ENCODE measurements around the gene HSPA9.

The HSPA9 gene

DNA sequence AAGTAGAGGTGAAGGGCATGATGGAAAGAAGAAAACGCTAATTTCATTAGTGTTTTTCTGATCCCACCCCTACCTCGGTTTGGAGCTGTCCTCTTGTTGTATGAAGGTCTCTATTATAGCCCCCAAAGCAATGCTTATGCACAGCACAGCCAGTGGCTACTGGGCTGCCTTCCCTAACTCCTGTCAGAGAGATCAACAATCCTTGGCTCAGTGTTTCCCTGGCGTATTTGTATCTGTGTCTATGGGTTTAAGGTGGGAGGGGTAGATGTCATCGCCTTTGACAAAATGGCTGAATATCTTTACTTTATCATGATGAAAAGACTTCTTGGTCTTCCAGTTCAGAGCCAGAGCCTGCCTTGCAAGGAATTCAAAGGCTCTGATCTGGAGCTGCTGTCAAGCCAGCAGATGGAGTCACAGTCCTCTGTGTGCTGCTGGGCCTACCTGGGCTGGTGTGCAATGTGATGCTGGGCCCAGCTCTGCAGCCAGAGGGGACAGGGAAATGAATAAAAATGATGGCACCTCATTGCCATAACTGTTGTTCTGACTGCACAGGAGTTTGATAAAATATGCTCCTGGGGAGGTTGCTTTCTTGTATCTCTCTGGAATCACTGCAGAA lies 20.1 kb upstream of the HSPA9 start:
- DNase-seq (ENCODE audit: low spot score) (no peak), FAIRE-seq (no peak)

DNA sequence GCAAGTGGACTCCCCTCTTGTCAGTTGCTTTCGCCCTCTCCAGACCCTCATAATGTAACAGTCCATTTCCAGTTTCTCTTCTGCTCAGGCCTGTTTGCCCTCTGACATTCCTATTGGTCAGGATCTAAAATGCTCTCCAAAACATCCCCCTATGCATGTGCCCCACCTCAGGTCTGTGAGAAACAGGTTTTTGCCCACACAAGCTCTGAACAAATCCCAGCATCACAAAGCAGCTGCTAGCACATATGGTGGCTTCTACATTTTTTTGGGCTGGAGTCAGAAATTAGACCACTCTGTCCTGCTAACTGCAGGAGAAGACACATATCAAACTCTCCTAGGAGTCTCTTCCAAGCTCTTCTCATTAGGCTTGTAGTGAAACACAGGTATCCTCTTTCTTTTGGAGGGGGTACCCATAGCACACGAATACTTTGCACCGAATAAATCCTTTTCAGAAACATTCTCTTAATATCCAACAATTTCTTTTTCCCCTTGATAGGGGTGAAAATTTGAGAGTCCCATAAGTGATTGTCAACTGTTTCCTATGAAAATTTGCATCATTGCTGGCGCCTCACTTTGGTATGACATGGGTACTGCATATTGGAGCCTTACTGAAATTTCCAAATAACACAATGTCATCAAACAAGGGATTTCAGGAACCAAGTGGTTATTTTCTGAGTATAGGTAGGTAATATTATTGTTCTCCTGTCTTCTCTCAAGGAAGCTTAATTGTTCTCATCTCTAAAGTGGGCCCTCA lies 19.3 kb upstream of the HSPA9 start:
- no peak for FAIRE-seq
- no peak for DNase-seq (ENCODE audit: low spot score)

DNA sequence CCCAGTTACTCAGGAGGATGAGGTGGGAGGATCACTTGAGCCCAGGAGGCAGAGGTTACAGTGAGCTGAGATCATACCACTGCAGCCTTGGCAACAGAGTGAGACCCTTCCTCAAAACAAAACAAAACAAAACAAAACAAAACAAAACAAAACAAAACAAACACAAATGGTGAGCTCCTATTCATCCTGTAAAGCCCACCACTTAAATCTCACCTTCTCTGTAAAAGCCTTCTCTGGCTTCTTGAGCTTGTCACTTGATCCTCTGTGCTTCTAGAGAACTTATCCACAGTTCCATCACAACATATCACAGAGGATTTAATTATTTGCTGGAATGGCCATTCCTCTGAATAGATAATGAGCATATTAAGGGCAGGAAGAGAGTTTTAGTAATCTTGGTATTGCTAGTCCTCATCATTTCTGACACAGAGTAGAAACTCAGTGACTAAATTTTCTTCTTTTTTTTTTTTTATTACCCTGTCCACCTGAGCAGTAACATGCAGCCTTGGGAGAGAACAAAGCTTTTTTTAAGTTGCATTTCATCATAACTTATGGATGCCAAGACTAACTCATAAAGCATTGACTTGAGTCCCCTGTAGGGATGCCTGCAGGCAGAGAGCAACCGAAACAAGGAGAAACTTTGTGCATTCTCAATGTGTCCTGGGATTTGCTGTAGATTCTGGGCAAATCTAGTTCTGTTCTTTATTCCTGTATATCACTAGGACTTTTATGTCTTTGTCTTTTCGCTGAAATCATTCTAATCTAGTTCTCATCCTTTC lies 13.0 kb upstream of the HSPA9 start:
- DNase-seq (ENCODE audit: low spot score): no peak
- FAIRE-seq: no peak

DNA sequence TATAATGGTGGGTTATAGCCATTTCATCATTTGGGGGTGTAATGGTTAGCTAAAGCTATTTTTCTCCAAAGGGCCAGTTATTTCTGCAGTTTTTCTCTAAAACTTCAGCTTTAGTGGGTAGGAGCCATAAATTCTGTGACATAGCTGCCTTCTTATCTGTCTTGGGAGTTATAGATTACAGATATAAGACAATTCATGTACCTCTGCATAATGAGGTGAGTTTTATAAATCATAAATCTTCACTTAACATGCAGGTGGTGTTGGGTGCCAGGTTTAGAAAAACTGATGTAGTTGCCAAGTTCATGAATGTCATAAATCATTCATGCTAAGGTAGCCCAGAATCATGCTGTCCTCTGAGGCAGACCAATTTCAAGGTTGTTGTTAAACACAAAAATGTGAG lies 10.0 kb upstream of the HSPA9 start:
- DNase-seq (ENCODE audit: low spot score) (no peak), FAIRE-seq (no peak)

DNA sequence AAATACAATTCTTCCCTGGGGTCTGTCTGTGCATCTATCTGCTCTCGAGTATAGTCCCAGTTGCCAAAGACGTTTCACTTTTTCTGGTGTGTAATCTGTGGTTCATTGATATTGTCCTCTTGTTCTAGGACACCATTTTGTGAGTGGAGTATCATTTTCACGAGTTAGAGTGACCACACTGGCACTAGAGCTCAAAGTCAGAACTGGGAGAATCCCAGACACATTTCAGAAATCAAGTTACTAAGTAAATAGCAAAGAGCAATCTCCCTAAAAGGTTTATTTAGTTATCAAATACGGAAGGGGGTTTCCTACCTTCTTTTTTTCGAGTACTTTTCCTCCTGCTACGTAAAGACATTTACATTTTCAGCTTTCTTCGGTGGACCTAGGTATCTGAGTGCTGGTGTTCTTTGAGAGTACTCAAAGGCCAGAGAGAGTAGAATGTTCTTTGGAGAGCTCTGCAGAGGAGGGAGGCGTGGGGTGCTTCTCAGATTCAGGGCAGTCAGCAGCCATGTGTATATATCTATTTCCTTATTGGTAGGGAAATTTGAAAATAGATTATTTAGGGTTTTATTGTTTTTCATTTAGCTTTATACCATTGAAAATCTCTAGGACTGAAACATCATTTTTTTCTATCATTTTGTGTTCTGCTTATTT lies 8.9 kb upstream of the HSPA9 start:
- DNase-seq (ENCODE audit: low spot score): no peak
- no peak for FAIRE-seq

DNA sequence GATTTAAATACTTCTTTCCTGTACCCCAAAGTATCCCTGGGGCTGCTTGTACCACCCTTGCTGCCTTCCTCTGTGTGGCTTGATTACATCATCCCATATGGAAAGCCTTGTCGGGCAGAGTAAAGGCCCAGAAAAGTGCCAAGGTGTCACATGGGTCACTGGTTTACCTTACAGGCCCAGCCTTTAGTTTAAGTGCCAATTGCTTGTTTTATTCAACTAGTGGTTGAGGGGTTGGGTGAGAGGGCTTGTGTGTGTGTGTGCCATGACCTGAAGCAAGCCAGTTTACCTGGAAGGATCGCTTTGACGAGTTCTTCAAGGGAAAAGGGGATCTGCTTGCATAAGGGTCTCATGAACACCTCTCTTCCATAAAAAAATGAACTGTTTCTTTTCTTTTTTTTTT lies 7.8 kb upstream of the HSPA9 start:
- FAIRE-seq (no peak), DNase-seq (ENCODE audit: low spot score) (no peak)

DNA sequence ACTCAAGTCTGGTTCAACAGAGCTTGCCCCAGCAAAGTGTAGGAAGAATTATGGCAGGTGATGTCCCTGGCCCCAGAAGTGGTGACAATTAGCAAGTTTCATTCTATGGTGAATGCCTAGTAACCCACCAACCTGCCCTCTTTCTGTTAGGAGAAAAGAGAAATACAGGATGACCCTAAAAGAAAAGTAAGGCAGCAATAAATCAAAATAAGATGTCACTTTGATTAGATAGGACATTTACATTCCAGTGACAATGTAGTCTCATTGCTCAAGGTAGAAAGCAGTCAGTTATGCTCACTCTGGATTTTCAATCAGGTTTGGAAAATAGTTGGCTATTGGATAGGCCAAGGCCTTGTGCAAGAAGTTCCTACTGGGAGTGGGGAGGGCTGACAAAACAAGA lies 5.6 kb upstream of the HSPA9 start:
- no peak for FAIRE-seq
- DNase-seq (ENCODE audit: low spot score): no peak

DNA sequence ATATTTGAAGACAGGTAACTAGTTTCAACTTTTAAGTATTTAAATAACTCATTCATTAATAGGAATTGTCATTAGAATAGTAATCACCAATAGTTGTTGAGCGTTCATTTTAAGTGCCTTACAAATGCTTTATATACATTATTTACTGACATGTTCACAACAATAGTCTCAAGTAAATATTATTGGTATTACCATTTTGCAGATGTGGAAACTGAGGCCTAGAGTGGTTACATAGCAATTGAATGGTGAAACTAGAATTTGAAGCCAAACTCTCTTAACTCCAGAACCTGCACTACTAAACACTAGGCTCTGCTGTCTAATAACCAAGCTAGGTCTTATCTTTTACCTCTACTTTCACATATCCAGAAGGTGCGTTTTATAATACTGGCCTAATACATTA lies 4.8 kb upstream of the HSPA9 start:
- DNase-seq (ENCODE audit: low spot score) (no peak), FAIRE-seq (no peak)

DNA sequence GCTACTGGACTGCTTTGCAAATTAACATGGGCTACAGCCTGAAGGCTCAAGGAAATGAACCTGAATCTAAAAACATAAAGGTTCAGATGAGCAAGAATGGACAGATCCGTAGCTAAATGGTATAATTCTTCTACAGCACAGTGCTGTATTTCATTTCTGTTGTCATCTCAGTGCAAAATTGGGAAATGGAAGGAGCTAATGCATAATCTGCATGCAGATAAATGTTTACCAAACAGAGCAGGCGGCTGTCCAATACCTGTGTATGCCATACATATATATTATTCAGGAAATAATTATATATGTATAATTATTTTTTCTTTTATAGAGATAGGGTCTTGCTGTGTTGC lies 4.3 kb upstream of the HSPA9 start:
- DNase-seq (ENCODE audit: low spot score) (no peak), FAIRE-seq (no peak)

DNA sequence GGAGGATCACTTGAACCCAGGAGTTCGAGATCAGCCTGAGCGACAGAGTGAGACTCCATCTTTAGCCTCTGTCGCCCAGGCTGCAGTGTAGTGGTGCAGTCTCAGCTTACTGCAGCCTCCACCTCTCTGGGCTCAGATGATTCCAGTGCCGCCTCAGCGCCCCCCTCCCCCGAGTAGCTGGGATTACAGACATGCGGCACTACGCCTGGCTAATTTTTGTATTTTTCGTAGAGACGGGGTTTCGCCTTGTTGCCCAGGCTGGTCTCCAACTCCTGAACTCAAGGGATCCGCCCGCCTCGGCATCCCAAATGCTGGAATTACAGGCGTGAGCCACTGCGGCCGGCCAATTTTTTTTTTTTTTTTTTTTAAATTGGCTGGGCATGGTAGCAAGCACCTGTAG lies 2.3 kb upstream of the HSPA9 start:
- DNase-seq (ENCODE audit: low spot score) (no peak), FAIRE-seq (no peak)

DNA sequence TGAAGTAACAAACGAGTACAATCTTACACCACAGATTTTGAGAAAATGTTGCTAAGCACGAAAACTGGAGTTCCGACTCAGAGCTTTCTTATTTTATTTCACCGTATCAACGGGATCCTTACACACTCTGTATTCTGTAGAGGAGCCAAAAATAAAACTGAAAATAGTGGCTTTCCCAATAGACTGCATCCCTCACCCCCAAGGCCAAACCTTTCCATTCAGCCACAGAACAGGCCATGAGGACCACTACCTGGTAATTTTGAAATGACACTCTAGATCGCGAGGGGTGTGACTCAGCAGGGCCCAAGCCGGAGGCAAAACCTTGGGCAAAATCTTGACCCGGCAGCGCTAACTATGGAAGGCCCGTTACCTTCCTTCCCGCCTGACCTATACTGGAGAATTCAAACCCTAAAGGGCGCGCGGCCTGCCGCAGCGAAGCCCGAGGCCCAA lies 432 bp downstream of the HSPA9 start:
- no peak for FAIRE-seq
- DNase-seq (ENCODE audit: low spot score): no peak

DNA sequence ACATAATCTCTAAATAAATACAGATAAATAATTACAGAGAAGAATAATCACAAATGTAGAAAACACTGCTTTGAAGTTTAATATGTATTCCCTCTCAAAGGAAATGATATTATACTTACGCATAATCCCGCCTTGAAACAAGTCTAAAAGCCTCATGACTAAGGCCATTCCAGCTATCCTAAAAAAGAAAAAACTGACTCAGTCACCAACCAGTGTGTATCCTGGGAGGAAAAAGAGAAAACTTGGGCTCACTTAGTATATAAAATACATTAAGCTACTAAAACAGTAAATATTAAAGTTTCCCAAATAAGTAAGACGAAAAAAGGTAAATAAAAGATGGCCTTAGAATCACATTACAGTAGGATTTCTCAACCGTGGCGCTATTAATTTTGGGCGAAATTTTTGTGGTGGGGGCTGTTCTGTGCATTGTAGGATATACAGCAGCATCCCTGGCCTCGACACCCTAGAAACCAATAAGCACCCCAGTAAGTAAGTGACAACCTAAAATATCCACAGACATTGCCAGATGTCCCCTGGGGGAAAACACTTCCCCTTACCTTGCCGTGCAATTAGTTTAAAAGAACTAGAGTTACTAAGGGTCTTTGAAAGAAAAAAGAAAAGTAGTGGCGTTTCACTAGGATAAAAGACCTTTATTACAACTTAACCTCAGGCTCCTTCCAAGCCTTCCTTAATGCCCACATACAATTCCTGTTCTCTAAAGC lies 1.1 kb downstream of the HSPA9 start:
- DNase-seq (ENCODE audit: low spot score): peak; percentile 32

DNA sequence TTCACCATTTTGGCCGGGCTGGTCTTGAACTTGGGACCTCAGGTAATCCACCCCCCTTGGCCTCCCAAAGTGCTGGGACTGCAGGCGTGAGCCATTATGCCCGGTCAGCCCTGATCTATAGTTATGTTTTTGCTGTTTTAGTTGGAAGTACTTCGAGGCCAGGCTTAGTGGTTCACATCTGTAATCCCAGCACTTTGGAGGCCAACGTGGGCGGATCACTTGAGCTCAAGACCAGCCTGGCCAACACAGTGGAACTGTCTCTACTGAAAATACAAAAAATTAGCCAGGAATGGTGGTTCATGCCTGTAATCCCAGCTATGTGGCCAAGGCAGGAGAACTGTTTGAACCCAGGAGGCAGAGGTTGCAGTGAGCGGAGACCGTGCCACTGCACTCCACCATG lies 2.0 kb downstream of the HSPA9 start:
- DNase-seq (ENCODE audit: low spot score) (no peak), FAIRE-seq (no peak)

More for the DNA sequence above, 1.1 kb downstream of the HSPA9 start:
- peak; percentile 10 for FAIRE-seq

DNA sequence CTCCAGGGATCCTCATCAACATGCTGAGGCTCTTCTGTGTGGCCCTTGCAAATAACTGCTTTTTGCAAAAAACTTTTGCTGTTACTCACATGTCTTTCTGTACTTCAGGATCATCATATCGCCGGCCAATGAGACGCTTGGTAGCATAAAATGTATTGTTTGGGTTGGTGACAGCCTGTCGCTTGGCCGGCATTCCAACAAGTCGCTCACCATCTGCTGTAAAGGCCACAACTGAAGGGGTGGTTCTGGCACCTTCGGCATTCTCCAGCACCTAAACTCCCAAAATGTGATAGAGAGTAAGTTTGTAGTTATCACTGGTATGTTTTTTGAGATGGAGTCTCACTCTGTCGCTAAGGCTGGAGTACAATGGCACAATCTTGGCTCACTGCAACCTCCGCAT lies 4.3 kb downstream of the HSPA9 start:
- no peak for DNase-seq (ENCODE audit: low spot score)
- FAIRE-seq: no peak

DNA sequence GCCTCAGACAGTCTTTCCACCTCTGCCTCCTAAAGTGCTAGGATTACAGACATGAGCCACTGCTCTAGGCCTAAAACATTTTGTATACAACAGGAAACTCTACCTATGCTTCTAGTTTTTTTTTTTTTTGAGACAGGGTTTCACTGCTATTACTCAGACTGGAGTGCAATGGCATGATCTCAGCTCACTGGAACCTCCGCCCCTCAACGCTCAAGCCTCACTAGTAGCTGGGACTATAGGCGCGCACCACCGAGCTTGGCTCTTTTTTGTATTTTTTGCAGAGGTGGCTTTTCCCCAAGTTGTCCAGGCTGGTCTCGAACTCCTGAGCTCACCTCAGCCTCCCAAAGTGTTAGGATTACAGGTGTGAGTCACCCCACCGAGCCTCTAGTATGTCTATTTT lies 5.4 kb downstream of the HSPA9 start:
- DNase-seq (ENCODE audit: low spot score) (peak; percentile 25), FAIRE-seq (no peak)

DNA sequence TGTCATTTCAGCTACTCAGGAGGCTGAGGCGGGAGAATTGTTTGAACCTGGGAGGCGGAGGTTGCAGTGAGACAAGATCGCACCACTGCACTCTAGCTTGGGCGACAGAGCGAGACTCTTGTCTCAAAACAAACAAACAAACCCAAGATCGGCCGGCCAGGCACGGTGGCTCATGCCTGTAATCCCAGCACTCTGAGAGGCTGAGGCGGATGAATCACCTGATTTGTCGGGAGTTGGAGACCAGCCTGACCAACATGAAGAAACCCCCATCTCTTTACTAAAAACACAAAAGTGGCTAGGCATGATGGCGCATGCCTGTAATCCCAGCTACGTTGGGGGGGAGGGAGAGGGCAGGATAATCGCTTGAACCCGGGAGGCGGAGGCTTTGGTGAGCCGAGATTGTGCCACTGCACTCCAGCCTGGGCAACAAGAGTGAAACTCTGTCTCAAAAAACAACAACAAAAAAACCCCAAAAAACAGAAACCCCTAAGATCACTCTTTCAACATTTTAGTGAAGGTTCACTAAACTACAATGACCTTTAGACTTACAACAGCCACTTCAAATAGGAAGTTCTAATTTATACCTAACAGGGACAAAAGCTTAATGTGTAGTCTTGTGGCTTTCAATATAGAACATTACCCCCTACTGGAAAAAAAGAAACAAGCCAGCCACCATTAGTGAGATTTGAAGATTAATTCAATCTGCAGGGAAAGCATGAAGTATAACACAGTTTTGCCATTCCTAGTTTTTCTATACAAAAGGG lies 7.0 kb downstream of the HSPA9 start:
- DNase-seq (ENCODE audit: low spot score) (peak; percentile 71), FAIRE-seq (no peak)

DNA sequence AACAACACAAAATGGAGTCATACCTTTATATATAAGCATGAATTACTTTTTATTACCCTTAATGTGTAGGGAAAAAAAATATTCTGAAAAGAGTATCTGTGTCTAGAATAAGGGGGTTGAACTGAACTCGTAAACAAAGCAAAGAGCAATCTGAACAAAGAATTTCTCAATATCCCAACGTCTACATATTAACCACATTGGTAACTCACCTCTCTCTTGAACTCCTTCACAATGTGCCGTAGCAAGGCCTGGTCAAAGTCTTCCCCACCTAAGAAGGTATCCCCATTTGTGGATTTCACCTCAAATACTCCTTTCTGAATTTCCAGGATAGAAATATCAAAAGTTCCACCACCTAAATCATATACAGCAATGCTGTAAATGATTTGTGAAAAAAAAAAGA lies 8.4 kb downstream of the HSPA9 start:
- no peak for FAIRE-seq
- DNase-seq (ENCODE audit: low spot score): no peak

DNA sequence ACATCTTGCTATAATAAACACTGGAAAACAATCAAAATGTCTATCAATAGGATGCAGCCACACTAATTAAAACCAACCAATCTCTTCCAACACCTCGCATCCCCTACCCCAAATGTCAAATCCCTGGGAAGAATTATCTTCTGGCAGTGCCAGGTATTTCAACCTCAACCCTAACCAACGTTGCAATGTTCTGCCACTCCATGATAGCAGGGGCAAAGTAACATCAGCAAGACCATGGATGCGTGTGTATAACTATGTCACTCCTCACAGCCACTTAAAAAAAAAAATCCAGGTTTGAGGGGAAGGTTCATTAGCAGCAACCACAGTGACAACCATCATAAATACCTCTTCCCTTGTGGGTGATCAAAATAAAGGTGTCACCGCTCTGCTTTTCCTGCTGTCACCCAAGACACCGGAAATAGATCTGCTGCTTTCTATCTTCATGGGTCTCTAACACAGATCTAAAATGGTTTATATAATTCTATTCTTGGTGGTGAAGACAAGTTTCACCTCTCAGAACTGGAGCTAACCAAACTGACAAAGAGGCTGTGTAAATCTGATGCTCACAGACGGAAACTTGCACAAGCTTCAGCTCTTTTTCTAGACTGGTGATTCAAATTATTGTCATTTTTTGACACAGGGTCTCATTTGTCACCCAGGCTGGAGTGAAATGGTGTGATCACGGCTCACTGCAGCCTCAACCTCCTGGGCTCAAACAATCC lies 9.9 kb downstream of the HSPA9 start:
- FAIRE-seq: no peak
- no peak for DNase-seq (ENCODE audit: low spot score)

DNA sequence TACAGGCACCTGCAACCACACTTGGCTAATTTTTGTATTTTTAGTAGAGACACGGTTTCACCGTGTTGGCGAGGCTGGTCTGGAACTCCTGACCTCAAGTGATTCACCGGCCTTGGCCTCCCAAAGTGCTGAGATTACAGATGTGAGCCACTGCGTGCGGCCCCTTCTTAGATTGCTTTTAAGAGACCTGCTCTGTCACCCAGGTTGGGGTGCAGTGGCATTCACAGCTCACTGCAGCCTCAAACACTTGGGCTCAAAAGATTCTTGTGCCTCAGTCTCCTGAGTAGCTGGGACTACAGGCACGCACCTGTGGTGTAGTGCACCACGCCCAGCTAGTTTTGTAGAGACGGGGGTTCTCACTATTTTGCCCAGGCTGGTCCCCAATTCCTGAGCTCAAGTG lies 11.0 kb downstream of the HSPA9 start:
- DNase-seq (ENCODE audit: low spot score) (no peak), FAIRE-seq (no peak)

Measured in RCC 7860 (cell line).